Mesenchymal stem cell (in vitro differentiated cells and primary cell): ENCODE results near the gene SRGAP1.

Experiments
- DNase-seq: peaks from one replicate; pipeline ENCODE4 v3.0.0-alpha.2; 2013
- H2AFZ ChIP-seq: one replicate; pipeline ENCODE4 v1.6.1; 2013; ENCODE audit warnings: low read depth, mild to moderate bottlenecking, control low read depth, inconsistent platforms, low read length, moderate library complexity
- H2AK5ac ChIP-seq: 2 replicates; pipeline ENCODE4 v1.6.1; 2013; ENCODE audit warnings: low read length, moderate library complexity, mild to moderate bottlenecking, inconsistent platforms; ENCODE audit not compliant: severe bottlenecking
- H2BK120ac ChIP-seq: one replicate; pipeline ENCODE4 v1.6.1; 2013; ENCODE audit warnings: low read depth, mild to moderate bottlenecking, inconsistent platforms, low read length, moderate library complexity
- H2BK12ac ChIP-seq, 2 experiments: one replicate each; pipeline ENCODE4 v1.6.1; 2013; ENCODE audit warnings: inconsistent platforms in 2 of 2, low read length in 2 of 2, mild to moderate bottlenecking in 2 of 2, moderate library complexity in 2 of 2, control low read depth in 1 of 2
- H2BK15ac ChIP-seq: one replicate; pipeline ENCODE4 v1.6.1; 2013; ENCODE audit warnings: mild to moderate bottlenecking, low read depth, inconsistent platforms; ENCODE audit not compliant: poor library complexity, severe bottlenecking
- H2BK5ac ChIP-seq: 2 replicates; pipeline ENCODE4 v1.6.1; 2013; ENCODE audit warnings: low read depth, mild to moderate bottlenecking, low read length, control low read depth, inconsistent platforms; ENCODE audit not compliant: poor library complexity, severe bottlenecking
- H3K14ac ChIP-seq, 2 experiments: one replicate each; pipeline ENCODE4 v1.6.1; 2013; ENCODE audit warnings: inconsistent platforms in 2 of 2, low read length in 2 of 2, control low read depth in 1 of 2, mild to moderate bottlenecking in 1 of 2, moderate library complexity in 1 of 2
- H3K18ac ChIP-seq, 2 experiments: one replicate each; pipeline ENCODE4 v1.6.1; 2013; ENCODE audit warnings: inconsistent platforms in 2 of 2, low read length in 2 of 2, control low read depth in 1 of 2, low read depth in 1 of 2, mild to moderate bottlenecking in 1 of 2
- H3K23ac ChIP-seq, 2 experiments: one replicate each; pipeline ENCODE4 v1.6.1; 2013; ENCODE audit warnings: inconsistent platforms in 2 of 2, low read length in 2 of 2, mild to moderate bottlenecking in 2 of 2, moderate library complexity in 2 of 2, control low read depth in 1 of 2
- H3K27ac ChIP-seq: 2 replicates; pipeline ENCODE4 v1.5.1; 2013; ENCODE audit warnings: mild to moderate bottlenecking, moderate library complexity, low read length, control low read depth, inconsistent platforms; ENCODE audit not compliant: poor library complexity, severe bottlenecking
- H3K27me3 ChIP-seq, 2 experiments: 2 replicates each; pipeline versions ENCODE4 v1.6.1 to v1.7.0; 2013; ENCODE audit warnings: low read length in 2 of 2, mild to moderate bottlenecking in 2 of 2, moderate library complexity in 2 of 2, control low read depth in 1 of 2, inconsistent platforms in 1 of 2; ENCODE audit not compliant: control insufficient read depth in 1 of 2, insufficient read depth in 1 of 2
- H3K36me3 ChIP-seq, 2 experiments: 2 replicates each; pipeline versions ENCODE4 v1.6.1 to v1.7.0; 2013; ENCODE audit warnings: low read length in 2 of 2, control low read depth in 1 of 2, inconsistent platforms in 1 of 2, low read depth in 1 of 2, mild to moderate bottlenecking in 1 of 2; ENCODE audit not compliant: insufficient read depth in 2 of 2, control insufficient read depth in 1 of 2
- H3K4ac ChIP-seq, 2 experiments: one replicate each; pipeline ENCODE4 v1.6.1; 2013; ENCODE audit warnings: inconsistent platforms in 2 of 2, low read length in 2 of 2, mild to moderate bottlenecking in 2 of 2, moderate library complexity in 2 of 2, control low read depth in 1 of 2, low read depth in 1 of 2
- H3K4me1 ChIP-seq: 2 replicates; pipeline ENCODE4 v1.6.1; 2013; ENCODE audit warnings: low read depth, low read length, control low read depth; ENCODE audit not compliant: control insufficient read depth, insufficient read depth
- H3K4me2 ChIP-seq: 2 replicates; pipeline ENCODE4 v1.6.1; 2013; ENCODE audit warnings: low read length, mild to moderate bottlenecking, inconsistent platforms; ENCODE audit not compliant: poor library complexity, severe bottlenecking
- H3K4me3 ChIP-seq, 2 experiments: 2 replicates each; pipeline versions ENCODE4 v1.5.1 to v1.7.0; 2013; ENCODE audit warnings: low read length in 2 of 2, mild to moderate bottlenecking in 2 of 2, control low read depth in 1 of 2, low read depth in 1 of 2; ENCODE audit not compliant: insufficient read depth in 1 of 2
- H3K79me1 ChIP-seq: replicated peaks from 2 replicates; pipeline ENCODE4 v1.6.1; 2013; ENCODE audit warnings: mild to moderate bottlenecking, control low read depth, low read length, inconsistent platforms; ENCODE audit not compliant: poor library complexity, severe bottlenecking
- H3K9ac ChIP-seq: 2 replicates; pipeline ENCODE4 v1.7.0; 2013; ENCODE audit warnings: mild to moderate bottlenecking, low read length, moderate library complexity
- H3K9me3 ChIP-seq: 2 replicates; pipeline ENCODE4 v1.7.0; 2013; ENCODE audit warnings: mild to moderate bottlenecking, low read length; ENCODE audit not compliant: control insufficient read depth
- H4K8ac ChIP-seq: one replicate; pipeline ENCODE4 v1.6.1; 2013; ENCODE audit warnings: inconsistent platforms, mild to moderate bottlenecking, low read length, moderate library complexity
- H4K91ac ChIP-seq: one replicate; pipeline ENCODE4 v1.6.1; 2013; ENCODE audit warnings: mild to moderate bottlenecking, low read length, inconsistent platforms
- WGBS: methylation state at CpG from one replicate; pipeline ENCODE4 v1.1.7; 2013; ENCODE audit warnings: mixed read lengths; 5-methylcytosine and 5-hydroxymethylcytosine counted together

SRGAP1 gene

DNA sequence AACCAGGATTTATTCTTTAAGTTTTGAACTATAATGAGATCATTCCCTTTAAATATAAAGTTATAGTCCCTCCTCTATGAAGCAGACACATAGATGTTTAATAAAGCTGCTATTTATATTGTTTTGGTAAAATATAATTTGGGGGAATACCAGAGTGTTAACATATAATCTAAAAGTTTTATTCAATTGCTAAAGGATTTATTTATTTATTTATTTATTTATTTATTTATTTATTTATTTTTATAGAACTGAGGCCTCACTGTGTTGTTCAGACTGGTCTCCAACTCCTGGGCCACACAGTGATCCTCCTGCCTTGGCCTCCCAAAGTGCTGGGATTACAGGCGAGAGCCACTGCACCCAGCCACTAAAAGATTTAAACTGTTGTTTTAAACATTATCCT is 278.9 kb downstream of the SRGAP1 start:
- H3K4me2 ChIP-seq = no peak overlapping the region
- H3K36me3 ChIP-seq = peaks cover 21 to 88% of the 10 kb centered on the region in 2 experiments
- H3K9ac ChIP-seq = no peak overlapping the region
- no peak overlapping the region for H3K4me3 ChIP-seq
- WGBS = no CpG with 5 or more reads among the region's 1 CpG
- no peaks in the 10 kb centered on the region for H3K27me3 ChIP-seq
- H3K14ac ChIP-seq = no peak overlapping the region
- no peak overlapping the region for H3K4ac ChIP-seq
- H2BK120ac ChIP-seq = no peak overlapping the region
- H2BK5ac ChIP-seq = no peak overlapping the region
- DNase-seq = no peak
- H2BK12ac ChIP-seq = no peak overlapping the region
- H4K91ac ChIP-seq = no peak overlapping the region
- H2AFZ ChIP-seq = no peak overlapping the region
- H2AK5ac ChIP-seq = no peak overlapping the region
- H2BK15ac ChIP-seq = no peak overlapping the region
- peaks cover 9% of the 10 kb centered on the region for H3K79me1 ChIP-seq
- no peaks in the 10 kb centered on the region for H3K9me3 ChIP-seq
- H3K23ac ChIP-seq = no peak overlapping the region
- H3K18ac ChIP-seq = no peak overlapping the region
- no peak overlapping the region for H4K8ac ChIP-seq
- no peaks in the 10 kb centered on the region for H3K4me1 ChIP-seq
- H3K27ac ChIP-seq = no peak overlapping the region

DNA sequence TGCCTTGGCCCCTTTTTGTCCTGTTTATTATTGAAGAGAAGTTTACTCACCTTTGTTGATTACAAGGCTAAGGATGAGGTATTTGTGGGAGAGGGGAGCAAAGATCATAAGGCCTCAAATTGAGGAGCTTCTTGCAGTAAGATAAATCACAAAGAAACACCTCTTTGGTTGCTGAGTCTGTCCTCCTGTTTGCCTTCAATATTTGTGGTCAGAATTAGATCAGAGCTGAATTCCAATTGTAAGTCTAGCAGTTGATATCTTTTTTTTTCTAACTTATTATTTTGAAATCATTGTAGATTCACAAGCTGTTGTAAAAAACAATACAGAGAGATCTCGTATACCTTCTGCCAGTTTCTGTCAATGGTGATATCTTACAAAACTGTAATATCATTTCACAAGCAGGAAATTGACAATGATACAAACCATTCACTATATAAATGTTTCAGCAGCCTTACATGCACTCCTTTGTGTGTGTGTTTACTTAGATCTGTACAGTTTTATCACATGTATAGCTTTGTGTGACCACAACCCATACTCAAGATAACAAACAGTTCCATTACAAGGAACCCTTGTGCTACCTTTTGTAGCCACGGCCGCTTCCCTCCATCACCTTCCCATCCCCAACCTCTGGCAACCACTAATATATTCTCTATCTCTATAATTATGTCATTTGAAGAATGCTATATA is 280.2 kb downstream of the SRGAP1 start:
- Histone ChIP-seq H3K4me1 (no peaks in the 10 kb centered on the region), H4K8ac (no peak overlapping the region), H3K14ac (no peak overlapping the region), H2BK15ac (no peak overlapping the region), H4K91ac (no peak overlapping the region), H2BK5ac (no peak overlapping the region), H3K9me3 (no peaks in the 10 kb centered on the region), H2BK12ac (no peak overlapping the region), H3K18ac (no peak overlapping the region), H3K4me3 (no peak overlapping the region), H3K4me2 (no peak overlapping the region), H2AK5ac (no peak overlapping the region), H3K27ac (no peak overlapping the region), H3K36me3 (peaks cover 22 to 91% of the 10 kb centered on the region in 2 experiments), H3K4ac (no peak overlapping the region), H2AFZ (no peak overlapping the region), H3K9ac (peak overlapping the region; percentile 23), H3K27me3 (no peaks in the 10 kb centered on the region), H3K79me1 (peaks cover 9% of the 10 kb centered on the region), H2BK120ac (no peak overlapping the region), H3K23ac (no peak overlapping the region)
- WGBS = 100% methylated on average over 1 of the region's 3 CpGs
- DNase-seq = peak; percentile 20

DNA sequence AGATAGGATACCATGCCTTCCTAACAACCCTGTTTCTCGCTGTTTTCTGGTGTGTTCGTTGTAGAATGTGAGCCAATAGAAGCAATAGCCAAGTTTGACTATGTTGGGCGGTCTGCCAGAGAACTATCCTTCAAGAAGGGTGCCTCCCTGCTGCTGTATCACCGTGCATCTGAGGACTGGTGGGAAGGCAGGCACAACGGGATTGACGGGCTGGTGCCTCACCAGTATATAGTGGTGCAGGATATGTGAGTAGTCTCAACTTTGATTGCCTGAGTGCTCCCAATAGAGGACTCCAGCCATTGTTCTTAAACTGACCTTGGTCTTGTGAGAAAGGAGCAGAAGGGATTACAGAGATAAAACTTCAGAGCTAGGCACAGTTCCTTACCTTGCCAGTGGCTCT is 281.4 kb downstream of the SRGAP1 start:
- Histone ChIP-seq H3K18ac (no peak overlapping the region), H3K4me3 (no peak overlapping the region), H4K8ac (no peak overlapping the region), H3K4me1 (no peaks in the 10 kb centered on the region), H3K36me3 (peaks cover 30 to 91% of the 10 kb centered on the region in 2 experiments), H3K27me3 (no peaks in the 10 kb centered on the region), H2BK5ac (no peak overlapping the region), H2BK15ac (no peak overlapping the region), H3K9ac (no peak overlapping the region), H3K9me3 (peaks cover 5% of the 10 kb centered on the region), H3K4me2 (no peak overlapping the region), H3K23ac (no peak overlapping the region), H3K79me1 (peaks cover 10% of the 10 kb centered on the region), H4K91ac (no peak overlapping the region), H2BK120ac (no peak overlapping the region), H2AK5ac (no peak overlapping the region), H3K4ac (no peak overlapping the region), H3K14ac (no peak overlapping the region), H3K27ac (no peak overlapping the region), H2AFZ (no peak overlapping the region), H2BK12ac (no peak overlapping the region)
- WGBS = 93% methylated on average over 6 of the region's 6 CpGs
- DNase-seq = no peak

DNA sequence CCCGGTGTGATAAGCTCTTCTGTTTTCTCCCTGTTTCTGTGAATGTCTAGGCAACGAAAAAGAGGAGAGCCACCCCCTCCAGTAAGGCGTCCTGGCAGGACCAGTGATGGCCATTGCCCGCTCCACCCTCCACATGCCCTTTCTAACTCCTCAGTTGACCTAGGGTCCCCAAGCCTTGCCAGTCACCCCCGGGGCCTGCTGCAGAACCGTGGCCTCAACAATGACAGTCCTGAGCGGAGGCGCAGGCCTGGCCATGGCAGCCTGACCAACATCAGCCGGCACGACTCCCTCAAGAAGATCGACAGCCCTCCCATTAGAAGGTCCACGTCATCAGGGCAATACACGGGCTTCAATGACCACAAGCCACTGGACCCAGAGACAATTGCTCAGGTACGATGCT is 283.3 kb downstream of the SRGAP1 start:
- WGBS = 97% methylated on average over 13 of the region's 14 CpGs
- no peak overlapping the region for H2AK5ac ChIP-seq

More for the DNA sequence above, 283.3 kb downstream of the SRGAP1 start:
- H3K9me3 ChIP-seq = peaks cover 12% of the 10 kb centered on the region
- no peak overlapping the region for H3K4ac ChIP-seq
- H3K4me1 ChIP-seq = no peaks in the 10 kb centered on the region
- no peak overlapping the region for H2BK12ac ChIP-seq
- H3K18ac ChIP-seq = no peak overlapping the region
- no peak overlapping the region for H3K14ac ChIP-seq
- no peaks in the 10 kb centered on the region for H3K27me3 ChIP-seq
- no peak overlapping the region for H2BK15ac ChIP-seq
- no peak overlapping the region for H4K91ac ChIP-seq
- no peak overlapping the region for H3K27ac ChIP-seq
- H3K79me1 ChIP-seq = peaks cover 9% of the 10 kb centered on the region
- no peak overlapping the region for H3K4me2 ChIP-seq
- no peak overlapping the region for H2AFZ ChIP-seq
- no peak overlapping the region for H2BK5ac ChIP-seq
- no peak for DNase-seq
- H4K8ac ChIP-seq = no peak overlapping the region
- H3K4me3 ChIP-seq = no peak overlapping the region
- H3K9ac ChIP-seq = no peak overlapping the region
- H3K36me3 ChIP-seq = peaks cover 38 to 86% of the 10 kb centered on the region in 2 experiments
- no peak overlapping the region for H2BK120ac ChIP-seq
- no peak overlapping the region for H3K23ac ChIP-seq
